Skin of body (tissue), 2 donors: ENCODE results near the gene C12orf60. TPM values are rescaled to one million over a fixed set of nuclear protein-coding genes. Genes with fewer than 3 reads are reported as not detected.

Experiments
- DNase-seq: peaks from one replicate; lab custom pipeline; 2025; lab: John Stamatoyannopoulos, UW
- total RNA-seq: library from RNA; depleted of rRNA; stranded (reverse); fragments of >200 nt; gene quantifications from one replicate; pipeline ENCODE4 v1.2.3, GENCODE V29; 2014

Gene C12orf60
- total RNA-seq, 1 donor from 2014 or later: 1.4 TPM

- no peak for DNase-seq
These were observed 27.1 kb upstream of the C12orf60 start for GRCh38 chr12:14776236-14776961.

GRCh38 chr12:14777271-14777670 lies 26.2 kb upstream of the C12orf60 start:
- no peak for DNase-seq

- no peak for DNase-seq
These were observed 23.6 kb upstream of the C12orf60 start for GRCh38 chr12:14779834-14780233.

GRCh38 chr12:14780859-14781258 lies 22.6 kb upstream of the C12orf60 start:
- no peak for DNase-seq

GRCh38 chr12:14781563-14781962 lies 21.9 kb upstream of the C12orf60 start:
- no peak for DNase-seq

- DNase-seq: no peak
These were observed 20.7 kb upstream of the C12orf60 start for GRCh38 chr12:14782756-14783155.

- DNase-seq: no peak
These were observed 19.0 kb upstream of the C12orf60 start for GRCh38 chr12:14784471-14784870.

GRCh38 chr12:14785568-14785967 lies 17.9 kb upstream of the C12orf60 start:
- DNase-seq: no peak

GRCh38 chr12:14795028-14795448 lies 8.4 kb upstream of the C12orf60 start:
- no peak for DNase-seq

- no peak for DNase-seq
These were observed 1.2 kb upstream of the C12orf60 start for GRCh38 chr12:14802247-14802646.

GRCh38 chr12:14802721-14803010 lies 804 bp upstream of the C12orf60 start:
- DNase-seq: peak; percentile 43

GRCh38 chr12:14803830-14804160 lies 325 bp downstream of the C12orf60 start:
- DNase-seq: no peak

- no peak for DNase-seq
These were observed 6.9 kb downstream of the C12orf60 start for GRCh38 chr12:14810167-14810952.

- no peak for DNase-seq
These were observed 7.5 kb downstream of the C12orf60 start for GRCh38 chr12:14810953-14811483.

- no peak for DNase-seq
These were observed 8.0 kb downstream of the C12orf60 start for GRCh38 chr12:14811486-14811885.

- DNase-seq: no peak
These were observed 10.5 kb downstream of the C12orf60 start, which contains the start of gene SMCO3 for GRCh38 chr12:14814014-14814413. Gene SMCO3, minus strand, starts transcription at chr12:14814182. Its CDS starts 7,502 bp downstream, at chr12:14806680.

- DNase-seq: no peak
These were observed 20.7 kb downstream of the C12orf60 start for GRCh38 chr12:14824012-14824634.

GRCh38 chr12:14825256-14825655 lies 21.8 kb downstream of the C12orf60 start:
- no peak for DNase-seq

- DNase-seq: no peak
These were observed 23.0 kb downstream of the C12orf60 start for GRCh38 chr12:14826491-14826890.

GRCh38 chr12:14827043-14827442 lies 23.6 kb downstream of the C12orf60 start:
- DNase-seq: no peak

- no peak for DNase-seq
These were observed 25.4 kb downstream of the C12orf60 start for GRCh38 chr12:14828892-14829291.

- DNase-seq: no peak
These were observed 29.9 kb downstream of the C12orf60 start for GRCh38 chr12:14833336-14833735.
